Endothelial cell of umbilical vein (primary cell): ENCODE measurements around the gene PRRT1. TPM values are rescaled to one million over a fixed set of nuclear protein-coding genes. Genes with fewer than 3 reads are reported as not detected.

Experiments
- BruUV-seq: library from RNA; stranded (reverse); fragments of 400-500 nt; replicated peaks from 2 replicates; lab custom pipeline; 2021; lab: Mats Ljungman, UMichigan
- CTCF ChIA-PET: fragments of 300-600, 350-600 bp; sonication (Branson Sonifier 250); formaldehyde crosslinking; loops from one replicate; lab custom pipeline; 2021; ENCODE audit warnings: antibody characterized with exemption, inconsistent platforms; lab: Charles Lee
- POLR2A ChIA-PET: fragments of 300-600, 350-600 bp; sonication (Branson Sonifier 250); formaldehyde crosslinking; loops from one replicate; lab custom pipeline; 2021; ENCODE audit warnings: antibody characterized with exemption, inconsistent platforms; lab: Charles Lee
- DNase-seq: peaks from one replicate; pipeline ENCODE4 v3.0.0-alpha.2; 2011; ENCODE audit warnings: low read depth, low spot score
- FAIRE-seq: peaks from 2 replicates; lab custom pipeline; 2011; peaks lifted over from hg19 to GRCh38; lab: Jason Lieb, UNC
- H2AFZ ChIP-seq: 2 replicates; pipeline ENCODE4 v1.6.0; 2012; ENCODE audit warnings: low read depth, low read length, control low read depth, inconsistent platforms
- H3K27ac ChIP-seq: 2 replicates; pipeline ENCODE4 v1.5.1; 2011; ENCODE audit warnings: low read depth, mild to moderate bottlenecking, control low read depth, low read length, moderate library complexity; ENCODE audit not compliant: insufficient read depth
- H3K27me3 ChIP-seq, 2 experiments: 2 replicates each; pipeline versions ENCODE4 v1.6.0 to v1.6.1; 2011; ENCODE audit warnings: low read length in 2 of 2, mixed read lengths in 1 of 2; ENCODE audit not compliant: control insufficient read depth in 2 of 2, insufficient read depth in 2 of 2
- H3K36me3 ChIP-seq, 2 experiments: 2 replicates in 1 of 2; 3 replicates in 1 of 2; pipeline ENCODE4 v1.5.1; 2011; ENCODE audit warnings: low read length in 2 of 2, mild to moderate bottlenecking in 1 of 2, moderate library complexity in 1 of 2; ENCODE audit not compliant: control insufficient read depth in 2 of 2, insufficient read depth in 2 of 2; ENCODE audit errors: extremely low read depth in 1 of 2
- H3K4me1 ChIP-seq: 3 replicates; pipeline ENCODE4 v1.5.1; 2011; ENCODE audit warnings: mild to moderate bottlenecking, low read length; ENCODE audit not compliant: control insufficient read depth, insufficient read depth; ENCODE audit errors: extremely low read depth
- H3K4me2 ChIP-seq: 2 replicates; pipeline ENCODE4 v1.6.1; 2011; ENCODE audit warnings: low read length, control low read depth, mixed read lengths; ENCODE audit not compliant: insufficient read depth
- H3K4me3 ChIP-seq, 3 experiments: fragments of 200-600 bp in 1 of 3; sonication (generic), shearing (Covaris generic) in 1 of 3; replicated peaks in 1 of 3; 2 replicates each; pipeline ENCODE4 v1.5.1; 2011 to 2016; ENCODE audit warnings: control low read depth in 3 of 3, low read length in 3 of 3, mild to moderate bottlenecking in 2 of 3, inconsistent platforms in 1 of 3, low read depth in 1 of 3, moderate library complexity in 1 of 3; ENCODE audit not compliant: insufficient read depth in 1 of 3
- H3K79me2 ChIP-seq: 2 replicates; pipeline ENCODE4 v1.6.0; 2012; ENCODE audit warnings: low read length, inconsistent platforms; ENCODE audit not compliant: control insufficient read depth, insufficient read depth
- H3K9ac ChIP-seq: replicated peaks from 2 replicates; pipeline ENCODE3; 2011; ENCODE audit warnings: low read length, control low read depth; ENCODE audit not compliant: insufficient read depth; ENCODE audit errors: extremely low read depth
- H3K9me1 ChIP-seq: replicated peaks from 3 replicates; pipeline ENCODE4 v1.6.0; 2011; ENCODE audit warnings: mild to moderate bottlenecking, low read length; ENCODE audit not compliant: control insufficient read depth, insufficient read depth; ENCODE audit errors: extremely low read depth
- H3K9me3 ChIP-seq: replicated peaks from 2 replicates; pipeline ENCODE4 v1.5.1; 2012; ENCODE audit warnings: low read length, inconsistent platforms; ENCODE audit not compliant: control insufficient read depth, insufficient read depth
- H4K20me1 ChIP-seq: replicated peaks from 2 replicates; pipeline ENCODE3; 2011; ENCODE audit warnings: mild to moderate bottlenecking, low read length; ENCODE audit not compliant: control insufficient read depth, insufficient read depth; ENCODE audit errors: extremely low read depth
- CTCF ChIP-seq, 2 donors: IDR thresholded peaks; 1 replicate in 1 of 2; 2 replicates in 1 of 2; pipeline ENCODE4 v1.5.1; 2011; ENCODE audit warnings: low read length in 2 of 2, mild to moderate bottlenecking in 2 of 2, moderate library complexity in 2 of 2, control low read depth in 1 of 2, inconsistent platforms in 1 of 2, low read depth in 1 of 2; ENCODE audit not compliant: insufficient read depth in 1 of 2; ENCODE audit errors: extremely low read depth in 1 of 2
- EZH2 ChIP-seq: IDR thresholded peaks from 2 replicates; pipeline ENCODE4 v1.6.1; 2012; ENCODE audit warnings: borderline replicate concordance, low read depth, mild to moderate bottlenecking, moderate library complexity, low read length, inconsistent platforms; ENCODE audit not compliant: severe bottlenecking
- FOS ChIP-seq: IDR thresholded peaks from 2 replicates; pipeline ENCODE4 v1.6.1; 2011; ENCODE audit warnings: mild to moderate bottlenecking, low read length, moderate library complexity, borderline replicate concordance; ENCODE audit not compliant: insufficient read depth
- JUN ChIP-seq: IDR thresholded peaks from 2 replicates; pipeline ENCODE4 v1.6.1; 2011; ENCODE audit warnings: borderline replicate concordance, low read depth; ENCODE audit not compliant: insufficient read length, insufficient read depth
- MAX ChIP-seq: IDR thresholded peaks from 2 replicates; pipeline ENCODE4 v1.6.1; 2011; ENCODE audit not compliant: insufficient read depth, insufficient read length
- MYC ChIP-seq: IDR thresholded peaks from one replicate; pipeline ENCODE4 v1.6.1; 2011; ENCODE audit warnings: mild to moderate bottlenecking, low read depth, low read length
- POLR2A ChIP-seq: IDR thresholded peaks from 2 replicates; pipeline ENCODE4 v1.6.1; 2012; ENCODE audit warnings: low read depth, mild to moderate bottlenecking, control low read depth, low read length
- POLR2AphosphoS5 ChIP-seq: IDR thresholded peaks from 2 replicates; pipeline ENCODE4 v1.6.1; 2012; ENCODE audit warnings: low read depth, mild to moderate bottlenecking, control low read depth, low read length, moderate library complexity; ENCODE audit not compliant: insufficient read depth
- dilution Hi-C: fragments of 300-500 bp; cut with MboI; formaldehyde crosslinking; loops from one replicate; pipeline ENCODE4 v1.15.0; 2019; ENCODE audit warnings: low sequenced_read_pairs; ENCODE audit not compliant: extremely low pct_ligation_motif_present
- intact Hi-C: fragments of 100-400 bp; cut with micrococcal nuclease; formaldehyde crosslinking; loops from one replicate; pipeline ENCODE4 v1.10.0; 2022
- polyA plus RNA-seq, 4 experiments: library from polyadenylated mRNA; depleted of rRNA in 3 of 4; stranded (reverse) in 3 of 4; unstranded in 1 of 4; fragments of >200 nt; gene quantifications; 2 replicates each; pipeline versions ENCODE4 v1.2.1 to v1.2.3, GENCODE V29; 2011 to 2012; ENCODE audit warnings: missing spikeins in 1 of 4
- total RNA-seq: library from RNA; stranded (reverse); gene quantifications from 2 replicates; pipeline ENCODE4 v1.2.3, GENCODE V29; 2021

PRRT1 gene
- total and polyA plus RNA-seq, 2 donors (not counting 3 experiments of a cell fraction or from before 2014, with no cell fraction given), result 0.55 to 1.3 TPM

- H3K27ac ChIP-seq, result no peak overlapping the region
- H3K36me3 ChIP-seq, result no peaks in the 10 kb centered on the region
- H2AFZ ChIP-seq, result no peak overlapping the region
- dilution Hi-C loops, result no loop called here
- no peaks in the 10 kb centered on the region for H3K4me1 ChIP-seq
- no peak overlapping the region for H3K4me3 ChIP-seq
- no peaks in the 10 kb centered on the region for H3K79me2 ChIP-seq
- H3K9me3 ChIP-seq, result no peaks in the 10 kb centered on the region
- TF ChIP-seq CTCF (IDR thresholded peaks at IDR 0.05; ENCODE audit: extremely low read depth in 1 of 2, insufficient read depth in 1 of 2, low read depth in 1 of 2, low read length in 2 of 2) (no peak), JUN (no peak), MAX (no peak), FOS (no peak), MYC (no peak), POLR2AphosphoS5 (no peak), POLR2A (no peak), EZH2 (no peak)
- no peaks in the 10 kb centered on the region for H4K20me1 ChIP-seq
- H3K27me3 ChIP-seq, result peaks cover 17 to 18% of the 10 kb centered on the region in 2 experiments
- BruUV-seq, result no TSS peak
- no peak overlapping the region for H3K9ac ChIP-seq
- intact Hi-C loops, result no loop called here
- ChIA-PET POLR2A (no interaction called here), CTCF (no interaction called here)
- FAIRE-seq (no peak), DNase-seq (no peak)
- no peak overlapping the region for H3K4me2 ChIP-seq
- no peaks in the 10 kb centered on the region for H3K9me1 ChIP-seq
Observed at GRCh38 chr6:32105433-32105832, 46.3 kb downstream of the PRRT1 start.
